ENCODE results near the gene TTC27. TPM values are rescaled to one million over a fixed set of nuclear protein-coding genes. Genes with fewer than 3 reads are reported as not detected.

TTC27 gene
- total and polyA plus RNA-seq, 8 donors: 9.9 to 26.9 (median 22.5) TPM

DNA sequence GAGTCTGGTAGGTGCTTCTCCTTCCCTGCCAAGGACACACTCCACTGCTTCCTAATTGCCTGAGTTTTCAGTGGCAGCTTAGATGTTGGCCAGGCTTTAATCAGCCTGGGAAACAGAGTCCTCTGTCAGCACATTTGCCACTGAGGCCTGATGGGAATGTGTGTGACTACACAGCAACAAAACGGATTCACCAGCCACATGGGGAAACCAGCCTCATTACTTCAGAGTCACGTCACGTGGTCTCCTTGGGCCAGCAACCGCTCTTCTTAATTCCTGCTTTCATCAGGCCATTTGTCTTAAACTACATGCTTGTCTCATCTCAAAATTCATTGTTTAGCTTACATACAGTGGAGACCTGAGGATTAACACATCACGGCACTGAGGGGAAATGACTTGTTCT is 225.0 kb downstream of the TTC27 start:
- H3K27me3 ChIP-seq: no peaks in the 10 kb centered on the region
- TF ChIP-seq, protein P1, sequence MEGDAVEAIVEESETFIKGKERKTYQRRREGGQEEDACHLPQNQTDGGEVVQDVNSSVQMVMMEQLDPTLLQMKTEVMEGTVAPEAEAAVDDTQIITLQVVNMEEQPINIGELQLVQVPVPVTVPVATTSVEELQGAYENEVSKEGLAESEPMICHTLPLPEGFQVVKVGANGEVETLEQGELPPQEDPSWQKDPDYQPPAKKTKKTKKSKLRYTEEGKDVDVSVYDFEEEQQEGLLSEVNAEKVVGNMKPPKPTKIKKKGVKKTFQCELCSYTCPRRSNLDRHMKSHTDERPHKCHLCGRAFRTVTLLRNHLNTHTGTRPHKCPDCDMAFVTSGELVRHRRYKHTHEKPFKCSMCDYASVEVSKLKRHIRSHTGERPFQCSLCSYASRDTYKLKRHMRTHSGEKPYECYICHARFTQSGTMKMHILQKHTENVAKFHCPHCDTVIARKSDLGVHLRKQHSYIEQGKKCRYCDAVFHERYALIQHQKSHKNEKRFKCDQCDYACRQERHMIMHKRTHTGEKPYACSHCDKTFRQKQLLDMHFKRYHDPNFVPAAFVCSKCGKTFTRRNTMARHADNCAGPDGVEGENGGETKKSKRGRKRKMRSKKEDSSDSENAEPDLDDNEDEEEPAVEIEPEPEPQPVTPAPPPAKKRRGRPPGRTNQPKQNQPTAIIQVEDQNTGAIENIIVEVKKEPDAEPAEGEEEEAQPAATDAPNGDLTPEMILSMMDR (IDR thresholded peaks at IDR 0.05): no peak
- DNase-seq (no peak), ATAC-seq (no peak)
- intact Hi-C loops (cut with DNase I): no loop called here
- H3K4me3 ChIP-seq: no peak overlapping the region
- H3K27ac ChIP-seq: no peak overlapping the region
- H3K36me3 ChIP-seq: no peaks in the 10 kb centered on the region
- H3K4me1 ChIP-seq: no peaks in the 10 kb centered on the region
- no peaks in the 10 kb centered on the region for H3K9me3 ChIP-seq

- ATAC-seq (no peak), DNase-seq (no peak)
- intact Hi-C loops (cut with DNase I): no loop called here
- Histone ChIP-seq H3K27me3 (no peaks in the 10 kb centered on the region), H3K4me1 (no peaks in the 10 kb centered on the region), H3K9me3 (no peaks in the 10 kb centered on the region), H3K36me3 (no peaks in the 10 kb centered on the region), H3K4me3 (no peak overlapping the region), H3K27ac (no peak overlapping the region)
- TF ChIP-seq, protein P1 (IDR thresholded peaks at IDR 0.05): no peak
Measured at GRCh38 chr2:32856891-32857290, 229.0 kb downstream of the TTC27 start.

DNA sequence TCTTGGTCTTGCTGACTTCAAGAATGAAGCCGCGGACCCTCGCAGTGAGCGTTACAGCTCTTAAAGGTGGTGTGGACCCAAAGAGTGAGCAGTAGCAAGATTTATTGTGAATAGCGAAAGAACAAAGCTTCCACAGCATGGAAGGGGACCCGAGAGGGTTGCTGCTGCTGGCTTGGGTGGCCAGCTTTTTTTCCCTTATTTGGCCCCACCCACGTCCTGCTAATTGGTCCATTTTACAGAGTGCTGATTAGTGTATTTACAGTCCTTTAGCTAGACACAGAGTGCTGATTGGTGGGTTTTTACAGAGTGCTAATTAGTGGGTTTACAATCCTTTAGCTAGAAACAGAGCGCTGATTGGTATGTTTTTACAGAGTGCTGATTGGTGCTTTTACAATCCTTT is 230.9 kb downstream of the TTC27 start:
- H3K4me3 ChIP-seq: no peak overlapping the region
- no peak overlapping the region for H3K27ac ChIP-seq
- ATAC-seq (no peak), DNase-seq (no peak)
- no peaks in the 10 kb centered on the region for H3K27me3 ChIP-seq
- intact Hi-C loops (cut with DNase I): no loop called here
- H3K4me1 ChIP-seq: no peaks in the 10 kb centered on the region
- TF ChIP-seq, protein P1 (IDR thresholded peaks at IDR 0.05): no peak
- H3K9me3 ChIP-seq: no peaks in the 10 kb centered on the region
- H3K36me3 ChIP-seq: no peaks in the 10 kb centered on the region

DNA sequence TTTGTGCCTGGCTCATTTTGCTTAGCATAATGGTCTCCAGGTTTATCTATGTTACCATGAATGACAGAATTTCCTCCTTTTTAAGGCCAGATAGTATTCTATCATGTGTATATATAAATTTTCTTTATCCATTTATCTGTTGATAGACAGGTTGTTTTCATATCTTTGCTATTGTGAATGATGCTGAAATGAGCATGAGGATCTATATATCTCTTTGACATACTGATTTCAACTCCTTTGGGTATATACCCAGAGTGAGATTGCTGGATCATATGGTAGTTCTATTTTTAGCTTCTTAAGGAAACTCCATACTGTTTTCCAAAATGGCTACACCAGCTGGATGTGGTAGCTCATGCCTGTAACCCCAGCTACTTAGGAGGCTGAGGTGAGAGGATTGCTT is 232.5 kb downstream of the TTC27 start:
- no peak for ATAC-seq
- H3K9me3 ChIP-seq: no peaks in the 10 kb centered on the region
- no peaks in the 10 kb centered on the region for H3K27me3 ChIP-seq
- intact Hi-C loops (cut with DNase I): no loop called here
- TF ChIP-seq, protein P1 (IDR thresholded peaks at IDR 0.05): no peak
- H3K36me3 ChIP-seq: no peaks in the 10 kb centered on the region
- DNase-seq: no peak
- H3K27ac ChIP-seq: no peak overlapping the region
- H3K4me3 ChIP-seq: no peak overlapping the region
- no peaks in the 10 kb centered on the region for H3K4me1 ChIP-seq

- Histone ChIP-seq H3K4me1 (no peaks in the 10 kb centered on the region), H3K4me3 (no peak overlapping the region), H3K36me3 (no peaks in the 10 kb centered on the region), H3K27ac (no peak overlapping the region), H3K9me3 (no peaks in the 10 kb centered on the region), H3K27me3 (no peaks in the 10 kb centered on the region)
- ATAC-seq (no peak), DNase-seq (no peak)
- TF ChIP-seq, protein P1 (IDR thresholded peaks at IDR 0.05): no peak
- intact Hi-C loops (cut with DNase I): no loop called here
Measured at GRCh38 chr2:32862269-32863055, 234.6 kb downstream of the TTC27 start.

Data from left lung (tissue), 10 donors.